NCI-H1930 (cell line): ENCODE results near the gene RBFOX2.

Experiments
- DNase-seq, 2 experiments: peaks; one replicate each; lab custom pipeline; 2025; lab: John Stamatoyannopoulos, UW

RBFOX2 gene

DNA sequence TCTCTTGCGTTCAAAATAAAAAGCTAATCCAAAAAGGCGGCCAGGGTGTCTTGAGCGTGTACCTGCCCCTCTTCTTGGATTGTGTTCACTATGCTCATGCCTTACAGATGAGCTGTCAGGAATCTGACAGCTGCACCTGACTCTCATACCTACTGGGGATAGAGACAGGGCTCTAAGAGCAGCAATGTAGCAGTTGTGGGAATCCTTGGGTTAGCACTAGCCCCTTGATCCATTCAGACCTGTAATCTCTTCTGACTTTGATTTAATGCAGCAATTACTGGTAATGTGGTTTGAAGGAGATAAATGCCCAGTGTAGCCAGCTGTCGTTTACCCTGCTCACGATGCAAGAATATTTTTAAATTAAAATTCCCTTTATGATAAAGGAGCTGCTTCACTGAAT, 165.2 kb downstream of the RBFOX2 start:
- DNase-seq: no peak

DNA sequence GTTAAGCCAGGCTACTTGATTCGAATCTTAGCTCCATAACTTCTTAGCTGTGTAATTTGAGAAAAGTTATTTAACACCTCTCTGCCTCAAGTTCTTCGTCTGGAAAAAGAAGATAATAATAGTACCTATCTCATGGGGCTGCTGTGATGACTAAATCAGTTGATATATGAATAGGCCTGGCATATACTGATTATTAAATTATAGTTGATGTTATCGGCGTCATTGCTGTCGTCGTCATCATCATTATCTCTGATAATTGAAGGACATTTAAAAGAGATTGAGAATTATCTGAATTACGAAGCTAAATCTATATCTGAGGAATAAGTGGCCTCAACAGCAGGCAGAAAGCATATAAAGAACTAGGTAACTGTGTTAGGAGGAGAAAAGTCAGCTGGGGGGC, 165.9 kb downstream of the RBFOX2 start:
- no peak for DNase-seq

DNA sequence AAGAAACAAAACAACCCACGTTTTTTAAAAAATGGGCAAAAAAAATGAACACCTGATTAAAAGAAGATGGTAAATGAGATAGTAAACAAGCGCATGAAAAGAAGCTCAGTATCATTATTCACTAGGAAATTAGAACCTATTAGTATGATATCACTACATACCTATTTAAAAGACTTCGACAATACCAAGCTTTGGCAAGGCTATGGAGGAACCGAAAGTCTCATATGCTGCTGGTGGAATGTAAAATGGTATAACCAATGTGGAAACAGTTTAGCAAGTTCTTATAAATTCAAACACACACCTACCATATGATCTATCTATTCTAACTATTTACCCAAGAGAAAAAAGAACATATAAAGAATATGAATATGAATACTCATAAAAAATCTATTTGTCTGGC, 167.2 kb downstream of the RBFOX2 start:
- DNase-seq: no peak

DNA sequence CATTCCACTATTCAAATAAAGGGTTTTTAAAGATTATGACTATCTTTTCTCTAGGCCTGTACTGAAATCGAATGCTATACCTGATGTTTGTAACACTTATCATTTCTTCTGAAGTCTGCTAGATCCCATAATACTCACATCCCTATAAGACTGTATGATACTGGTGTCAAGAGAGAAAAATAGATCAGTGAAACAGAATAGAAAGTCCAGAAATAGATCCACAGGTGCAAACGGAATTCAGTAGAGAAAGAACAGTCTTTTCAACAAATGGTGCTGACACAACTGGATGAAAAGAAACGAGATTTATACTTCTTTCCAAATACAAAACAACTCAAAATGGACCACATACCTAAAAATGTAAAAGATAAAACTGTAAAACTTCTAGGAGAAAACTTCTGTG, 167.8 kb downstream of the RBFOX2 start:
- no peak for DNase-seq

DNA sequence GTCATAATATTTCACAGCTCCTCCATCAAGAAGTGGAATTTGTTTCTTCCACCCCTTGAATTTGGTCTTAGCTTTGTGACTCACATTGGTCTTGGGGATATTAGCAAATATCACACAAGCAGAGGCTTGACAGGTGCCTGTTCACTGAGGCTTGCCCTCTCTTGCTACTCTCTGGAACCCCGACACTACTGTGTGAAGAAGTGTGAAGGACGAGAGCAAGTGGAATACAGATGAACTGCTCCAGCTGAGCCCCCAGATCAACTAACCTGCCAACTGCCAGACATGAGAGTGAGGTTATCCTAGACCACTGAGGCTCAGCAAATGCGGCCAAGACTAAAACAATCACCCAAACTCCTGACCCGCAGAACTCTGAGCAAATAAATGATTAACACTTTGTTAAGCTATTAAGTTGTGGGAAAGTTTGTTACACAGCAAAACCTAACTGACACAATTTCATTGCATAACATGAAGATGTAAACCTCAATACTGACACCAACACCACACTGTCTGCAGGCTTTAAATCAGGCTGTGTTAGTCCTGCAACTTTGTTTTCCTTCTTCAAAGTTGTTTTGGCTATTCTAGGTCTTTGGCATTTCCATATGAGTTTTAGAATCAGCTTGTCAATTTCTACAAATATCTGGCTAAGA, 168.4 kb downstream of the RBFOX2 start:
- DNase-seq: no peak

DNA sequence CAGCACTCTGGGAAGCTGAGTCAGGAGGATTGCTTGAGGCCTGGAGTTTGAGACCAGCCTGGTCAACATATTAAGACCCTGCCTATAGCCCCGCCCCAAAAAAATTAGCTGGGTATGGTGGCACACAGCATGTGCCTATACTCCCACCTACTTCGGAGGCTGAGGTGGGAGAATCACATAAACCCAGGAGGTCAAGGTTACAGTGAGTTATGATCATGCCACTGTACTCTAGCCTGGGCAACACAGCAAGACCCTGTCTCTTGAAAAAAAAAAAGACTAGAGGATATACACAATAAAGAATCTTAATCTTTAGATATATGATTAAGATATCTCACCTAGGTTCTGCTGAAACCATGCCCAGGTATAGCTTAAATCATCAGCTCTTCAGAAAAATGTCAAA, 174.3 kb downstream of the RBFOX2 start:
- no peak for DNase-seq

DNA sequence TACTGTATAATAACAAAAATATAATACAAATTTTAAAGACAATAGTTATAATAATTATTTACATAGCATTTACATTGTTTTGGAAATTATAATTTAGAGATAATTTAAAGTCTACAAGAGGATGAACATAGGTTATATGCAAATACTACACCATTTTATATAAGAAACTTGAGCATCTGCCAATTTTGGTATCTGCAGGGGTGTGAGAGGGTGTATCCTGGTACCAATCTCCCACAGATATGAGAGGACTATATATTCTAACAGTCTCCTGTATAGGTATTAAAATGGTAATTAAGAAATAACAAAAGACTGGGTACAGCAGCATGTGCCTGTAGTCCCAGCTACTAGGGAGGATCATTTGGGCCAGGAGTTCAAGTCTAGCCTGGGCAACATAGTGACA, 176.5 kb downstream of the RBFOX2 start:
- DNase-seq: no peak

DNA sequence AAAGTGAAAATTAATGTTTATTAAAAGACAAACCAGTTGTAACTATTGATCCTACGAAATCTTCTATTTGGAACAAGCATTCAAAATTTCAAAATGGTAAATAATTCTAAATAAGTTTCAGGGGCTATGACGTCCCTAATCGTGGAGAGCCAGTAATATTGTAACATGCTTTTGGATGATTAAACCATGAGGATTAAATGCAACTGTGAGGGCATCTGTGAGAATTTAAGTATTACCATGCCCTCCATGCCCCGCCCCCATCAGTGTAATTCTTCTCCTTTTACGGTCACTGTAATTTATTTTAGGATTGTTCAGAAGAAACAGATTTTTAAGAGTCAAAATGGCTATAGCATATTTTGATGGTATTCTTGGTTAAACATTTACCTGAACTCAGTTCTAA, 177.8 kb downstream of the RBFOX2 start:
- DNase-seq: no peak

DNA sequence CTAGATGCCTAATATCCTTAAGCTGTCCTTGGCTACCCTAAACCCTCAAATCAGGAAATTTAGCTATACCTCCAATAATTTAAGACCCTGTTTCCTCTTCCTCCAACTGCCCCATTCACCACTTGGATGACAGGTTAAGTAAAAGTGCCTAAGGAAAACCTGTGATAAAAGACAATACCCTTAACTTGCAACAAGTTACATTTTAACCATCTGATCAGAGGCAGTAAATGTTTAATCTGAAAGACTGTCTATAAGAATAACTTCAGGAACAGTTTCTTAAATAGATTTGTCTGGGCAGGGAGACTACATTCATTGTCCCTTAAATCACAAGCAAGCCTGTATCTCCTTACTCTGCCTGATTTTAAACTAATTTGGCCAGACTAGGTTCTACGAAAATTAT, 181.8 kb downstream of the RBFOX2 start:
- DNase-seq: no peak

DNA sequence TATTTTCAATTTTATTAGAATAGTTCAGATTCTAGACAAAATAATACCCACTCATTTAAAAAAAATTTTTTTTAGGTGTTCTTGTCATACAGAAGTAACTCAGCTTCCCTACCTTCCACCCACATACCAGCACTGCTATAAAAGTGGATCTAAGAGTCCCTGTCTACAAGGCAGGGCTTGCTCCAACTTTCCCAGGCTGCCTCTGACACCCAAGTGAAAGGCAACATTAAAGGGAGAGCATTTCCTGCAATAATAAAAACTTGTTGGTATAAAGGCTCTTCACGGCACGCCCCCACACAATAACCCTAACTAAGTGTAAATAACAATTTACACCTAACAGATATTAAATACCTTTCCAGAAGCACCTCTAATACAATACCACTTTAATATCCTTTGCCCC, 183.7 kb downstream of the RBFOX2 start:
- no peak for DNase-seq

DNA sequence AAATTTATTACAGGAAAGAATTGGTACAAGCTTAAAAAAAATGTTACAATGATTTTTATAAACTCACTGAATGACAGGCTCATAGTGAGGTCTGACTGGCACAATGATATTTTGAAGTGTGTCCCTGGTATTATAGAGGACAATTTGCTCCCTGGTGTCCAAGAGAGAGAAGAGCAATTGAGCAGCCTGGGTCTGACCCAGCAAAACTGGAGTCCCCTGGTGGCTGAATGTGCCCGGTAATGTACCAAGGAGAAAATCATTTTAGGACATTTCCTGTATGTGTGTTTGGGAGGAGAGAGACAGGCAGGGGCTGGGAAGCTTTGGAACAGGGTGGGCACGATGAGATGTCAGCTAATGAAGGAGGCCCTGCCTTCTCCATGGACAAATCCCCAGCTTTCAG, 185.7 kb downstream of the RBFOX2 start:
- DNase-seq: peak in 1 of 2 experiments; percentile 12

DNA sequence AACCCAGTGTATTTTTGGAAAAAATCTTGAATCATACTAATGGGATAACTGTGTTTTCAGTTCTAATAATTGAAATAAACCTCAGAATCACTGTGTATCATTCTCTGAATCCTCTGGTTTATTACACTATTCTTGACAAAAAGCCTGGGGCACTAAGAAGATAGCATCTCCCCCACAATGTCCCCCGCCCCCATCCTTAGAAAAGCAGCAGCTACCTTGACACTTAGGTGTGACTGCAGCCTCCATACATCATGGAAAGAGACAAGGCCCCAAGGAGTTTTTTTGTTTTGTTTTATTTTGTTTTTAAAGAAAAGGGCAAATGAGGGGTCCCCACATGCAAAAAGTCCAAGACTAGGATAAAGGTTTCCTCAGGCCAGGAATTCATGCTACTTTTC, 186.1 kb downstream of the RBFOX2 start:
- no peak for DNase-seq

DNA sequence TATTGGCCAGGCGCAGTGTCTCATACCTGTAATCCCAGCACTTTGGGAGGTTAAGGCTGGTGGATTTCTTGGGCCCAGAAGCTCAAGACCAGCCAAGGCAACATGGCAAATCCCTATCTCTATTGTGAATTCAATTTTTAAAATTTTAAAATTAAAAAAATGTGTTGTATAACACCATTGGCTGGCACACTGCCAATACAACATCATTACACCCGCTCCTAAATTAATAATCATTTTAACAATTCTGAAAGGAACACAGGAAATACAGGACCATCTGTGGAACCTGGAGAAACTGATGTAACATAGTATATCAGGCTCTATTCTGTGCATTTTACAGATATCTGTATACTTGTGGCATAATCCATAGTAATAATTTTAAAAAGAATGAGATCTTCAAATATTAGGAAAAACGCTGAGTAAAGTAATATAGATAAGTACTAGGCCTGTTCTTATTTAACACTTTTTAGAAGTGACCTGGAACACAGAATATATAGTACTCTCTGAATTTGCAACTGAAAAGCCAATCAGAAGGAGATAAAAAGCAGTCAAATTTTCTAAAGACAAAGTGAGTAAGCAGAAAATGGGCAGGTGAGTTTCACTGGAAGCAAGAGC, 186.6 kb downstream of the RBFOX2 start:
- no peak for DNase-seq

DNA sequence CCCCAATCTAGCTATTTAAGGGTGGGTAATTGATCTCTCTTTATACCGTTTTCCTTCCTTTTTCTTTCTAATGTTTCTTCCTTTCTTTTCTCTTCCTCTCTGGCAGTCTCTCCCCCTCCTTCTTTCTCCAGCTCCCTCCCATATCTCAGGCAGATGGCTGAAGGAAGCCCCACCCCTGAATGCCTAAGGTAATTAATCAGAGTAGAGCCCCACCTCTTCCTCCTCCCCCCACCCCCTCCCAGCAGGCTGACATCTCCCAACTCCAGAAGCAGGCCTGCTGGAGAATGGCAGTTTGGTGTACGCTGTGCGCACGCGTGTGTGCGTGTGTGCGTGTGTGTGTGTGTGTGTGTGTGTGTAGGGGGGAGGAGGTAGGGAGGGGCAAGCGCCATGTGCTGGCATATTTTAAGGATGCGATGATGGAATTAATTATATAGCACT, 188.3 kb downstream of the RBFOX2 start:
- DNase-seq: peak; percentile 65 to 80

DNA sequence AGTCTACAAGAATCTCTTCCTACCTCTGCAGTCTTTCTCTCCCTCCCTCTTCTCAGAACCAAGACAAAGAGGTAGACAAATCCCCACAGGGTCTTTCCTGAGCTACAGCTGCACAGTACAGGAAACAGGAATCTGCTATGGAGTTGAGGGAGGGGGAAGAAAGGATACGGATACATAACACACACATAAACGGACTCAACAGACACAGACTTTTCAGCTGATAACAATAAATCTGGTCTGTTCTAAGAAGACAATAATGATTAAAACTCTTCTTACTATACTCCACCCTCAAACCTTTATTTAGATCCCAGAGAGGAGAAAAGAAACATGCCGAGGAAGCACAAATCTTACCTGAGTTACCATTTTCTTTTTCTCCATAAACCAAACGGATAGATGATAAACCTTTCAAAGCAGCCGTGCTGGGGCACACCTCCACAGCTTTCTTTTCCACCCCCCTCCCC, 188.8 kb downstream of the RBFOX2 start:
- no peak for DNase-seq

DNA sequence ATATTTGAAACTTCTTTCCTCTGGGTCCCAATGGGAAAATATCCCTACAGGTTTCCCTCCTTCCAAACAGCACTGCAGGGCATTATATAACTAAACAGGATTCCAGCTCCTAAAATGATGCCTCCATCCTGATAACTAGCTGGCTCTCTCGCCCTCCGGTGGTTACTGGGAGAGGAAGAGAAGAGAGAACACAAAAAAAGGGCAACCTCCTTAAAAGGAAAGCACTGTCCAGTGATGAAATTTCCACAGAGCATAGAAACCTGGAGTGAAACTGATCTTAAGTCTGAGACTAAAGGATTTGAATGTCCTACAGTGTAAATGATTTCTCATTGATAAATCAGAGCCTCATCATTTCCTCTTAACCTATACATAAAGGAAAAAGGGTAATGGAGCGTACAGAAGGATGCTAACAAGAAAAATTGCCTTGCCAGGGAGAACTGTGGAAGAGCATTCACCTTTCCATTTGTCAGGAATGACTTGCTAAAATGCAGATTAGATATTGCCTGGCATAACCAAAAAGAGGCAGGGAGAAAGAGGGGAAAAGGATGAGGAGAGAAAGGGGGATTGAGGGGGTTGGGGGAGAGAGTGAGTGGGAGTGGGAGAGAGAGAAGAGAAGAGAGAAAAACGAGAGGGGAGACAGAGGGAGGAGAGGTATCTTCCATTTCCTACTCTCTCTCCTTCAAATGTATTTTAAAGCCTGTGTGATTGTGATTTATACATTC, 189.6 kb downstream of the RBFOX2 start:
- DNase-seq: peak; percentile 7 to 12

DNA sequence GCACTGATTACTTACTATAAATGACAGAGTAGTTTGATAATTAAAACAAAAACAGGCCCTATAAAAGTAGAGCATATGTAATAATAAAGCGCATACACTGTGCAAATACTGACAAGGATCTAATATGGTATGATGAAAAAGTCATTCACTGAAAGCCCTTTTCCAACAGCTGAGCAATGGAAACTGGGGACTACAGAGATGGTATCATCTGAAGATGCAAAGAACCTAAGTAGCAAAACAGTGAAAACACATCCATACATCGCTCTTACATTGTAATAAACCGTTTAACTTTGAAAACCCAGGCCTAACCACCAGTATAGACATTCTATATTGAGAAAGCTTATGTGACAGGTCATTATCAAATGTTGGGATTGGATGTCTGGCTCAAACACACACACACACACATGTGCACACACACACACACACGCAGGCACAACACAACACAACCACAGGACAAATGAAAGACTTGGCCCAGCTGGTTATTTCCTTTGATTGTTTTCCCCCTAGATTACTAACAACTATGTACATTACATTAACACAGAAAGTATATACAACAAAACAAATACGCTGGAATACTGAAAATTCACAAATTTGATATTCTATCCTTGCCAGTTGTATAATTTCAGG, 191.4 kb downstream of the RBFOX2 start:
- DNase-seq: no peak

DNA sequence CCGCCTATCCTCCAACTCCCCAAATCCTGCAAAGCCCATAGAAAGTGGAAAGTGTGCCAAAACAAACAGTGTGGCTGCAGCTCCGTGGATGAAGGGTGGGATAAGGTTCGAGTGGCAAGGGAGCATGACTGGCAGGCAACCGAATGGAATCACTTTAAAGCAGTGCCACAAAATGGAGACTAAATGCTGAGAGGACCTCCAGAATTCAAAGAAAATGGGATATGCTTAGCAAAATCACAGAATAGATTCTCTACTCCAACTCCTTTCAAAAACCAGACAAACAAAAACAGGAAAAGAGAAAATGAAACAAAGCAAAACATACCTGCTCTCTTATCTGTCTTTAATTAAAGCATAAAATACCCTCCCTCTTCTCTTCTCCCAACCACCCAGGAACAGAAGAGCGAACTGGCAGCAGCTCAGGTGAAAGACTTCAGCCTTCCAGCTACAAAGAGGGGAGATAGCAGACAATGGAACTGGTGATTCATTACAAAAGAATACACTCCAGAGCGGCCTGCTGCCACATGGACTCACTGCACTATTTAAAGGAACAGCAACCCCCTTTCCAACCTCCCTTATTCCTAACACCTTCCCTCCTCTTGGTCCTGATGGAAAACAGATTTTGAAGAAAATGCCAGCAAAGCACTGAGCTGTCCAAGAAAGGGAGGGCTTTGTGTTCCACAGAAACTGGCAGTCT, 192.5 kb downstream of the RBFOX2 start:
- DNase-seq: peak in 1 of 2 experiments; percentile 10

DNA sequence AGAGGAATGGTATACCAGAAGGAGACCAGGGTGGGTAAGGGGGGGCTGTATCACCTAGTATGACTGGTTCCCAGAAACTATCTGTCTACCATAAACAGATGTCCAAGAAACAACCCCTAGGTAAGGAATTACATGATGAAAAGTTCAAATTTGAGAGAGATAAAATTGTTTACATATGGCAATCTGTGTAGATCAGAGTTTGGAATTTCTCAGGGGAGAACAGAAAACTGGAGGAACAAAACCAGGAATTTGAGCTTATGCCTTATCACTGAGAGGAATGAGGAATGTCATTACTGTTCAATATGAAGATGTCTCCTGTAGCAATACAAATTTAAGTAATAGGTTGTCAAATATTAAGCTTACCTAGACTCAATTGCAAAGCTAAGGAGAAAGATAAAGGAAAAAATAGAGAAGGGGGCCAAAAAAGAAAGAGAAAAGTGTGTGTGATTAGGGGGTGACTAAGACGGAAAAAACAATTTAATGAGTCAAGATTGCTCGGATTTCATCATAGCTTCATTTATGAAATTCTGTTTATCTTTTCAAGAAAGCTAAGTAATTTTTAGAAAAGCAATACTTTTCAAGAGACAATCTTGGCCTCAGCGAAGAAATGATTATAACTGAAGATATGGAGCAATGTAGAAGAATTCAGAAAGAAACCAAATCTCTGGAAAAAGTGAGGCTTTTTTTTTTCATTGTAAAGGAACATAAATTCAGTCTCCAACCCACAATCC, 193.2 kb downstream of the RBFOX2 start:
- DNase-seq: no peak

DNA sequence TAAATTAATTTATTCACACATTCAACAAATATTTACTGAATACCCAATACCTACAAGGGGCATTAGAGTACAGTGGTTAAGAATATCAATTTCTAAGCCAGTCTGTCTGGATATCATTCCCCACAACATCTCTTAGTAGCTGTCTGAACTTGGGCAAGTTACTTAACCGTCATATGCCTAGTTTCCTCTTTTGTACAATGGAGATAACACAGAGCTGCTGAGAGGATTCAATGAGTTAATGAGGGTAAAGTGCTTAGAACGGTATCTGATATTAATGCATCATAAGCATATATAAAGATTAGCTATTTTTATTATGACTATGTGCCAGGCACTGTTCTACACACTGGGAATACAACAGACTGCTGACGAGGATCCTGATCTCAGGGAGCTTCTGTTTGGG, 194.6 kb downstream of the RBFOX2 start:
- DNase-seq: no peak

DNA sequence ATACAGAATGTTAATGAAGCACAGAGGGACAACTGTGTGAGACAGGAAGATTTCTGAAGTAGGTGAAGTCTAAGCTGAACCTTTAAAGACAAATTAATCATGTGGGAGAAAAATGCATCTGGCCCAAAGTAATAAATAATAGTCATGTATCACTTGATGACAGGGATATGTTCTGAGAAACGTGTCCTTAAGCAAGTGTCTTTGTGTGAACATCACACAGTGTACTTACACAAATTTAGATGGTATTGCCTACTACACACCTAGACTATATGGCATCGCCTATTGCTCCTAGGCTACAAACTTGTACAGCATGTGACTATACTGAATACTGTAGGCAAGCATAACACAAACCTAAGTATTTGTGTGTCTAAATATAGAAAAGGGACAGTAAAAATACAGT, 198.3 kb downstream of the RBFOX2 start:
- no peak for DNase-seq

DNA sequence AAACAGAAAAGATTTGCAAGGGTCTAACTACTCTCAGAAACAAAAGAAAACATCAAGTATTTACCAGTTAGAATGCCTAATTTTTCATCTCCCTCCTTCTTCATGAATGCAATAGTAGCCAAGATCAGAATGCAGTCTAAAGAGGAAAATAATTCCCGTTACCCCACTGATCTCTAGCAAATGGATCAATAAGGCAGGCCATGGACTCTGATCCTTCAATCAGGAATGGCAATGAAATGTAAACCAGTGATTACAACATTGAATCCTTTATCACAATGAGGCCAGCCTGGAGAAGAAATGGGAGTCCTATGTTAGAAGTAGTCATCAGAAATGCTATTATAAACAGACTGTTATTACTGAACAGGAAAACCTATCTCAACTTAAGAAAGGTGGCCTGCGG, 204.4 kb downstream of the RBFOX2 start:
- DNase-seq: no peak
